Measurements from ENCODE around the gene ASB12. TPM values are rescaled to one million over a fixed set of nuclear protein-coding genes. Genes with fewer than 3 reads are reported as not detected.

The ASB12 gene
- total and polyA plus RNA-seq, 2 donors (not counting 3 experiments of a cell fraction or from before 2014, with no cell fraction given) = 0.11 TPM; not detected in 1

DNA sequence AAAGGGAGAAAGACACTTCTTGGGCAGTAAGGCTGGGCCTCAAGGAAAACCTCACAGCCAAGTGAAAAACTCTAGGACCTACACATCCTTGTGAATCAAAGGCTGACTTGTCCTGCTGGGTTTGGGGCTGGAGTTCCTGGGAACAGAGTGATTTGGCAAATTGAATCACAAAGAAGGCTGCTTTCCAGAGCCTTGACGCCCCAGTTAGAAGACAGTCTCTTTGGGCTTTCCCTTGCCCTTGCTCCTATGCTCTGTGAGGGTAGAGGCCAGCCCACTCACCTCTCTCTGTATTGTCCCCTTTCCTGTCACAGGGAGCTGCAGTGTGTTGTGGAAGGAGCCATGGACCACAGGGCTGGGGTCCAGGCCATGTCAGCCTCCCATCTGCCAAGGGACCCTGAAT lies 34.5 kb downstream of the ASB12 start:
- FAIRE-seq (no peak), DNase-seq (ENCODE audit: low read depth, low spot score) (no peak)
- POLR2A ChIA-PET = no interaction called here
- Histone ChIP-seq H3K27ac (ENCODE audit: insufficient read depth, low read depth, low read length) (no peak overlapping the region), H3K4me2 (ENCODE audit: insufficient read depth, low read length) (no peak overlapping the region), H2AFZ (ENCODE audit: low read depth, low read length) (no peak overlapping the region), H3K4me3 (replicated peaks in 1 of 3; ENCODE audit: insufficient read depth in 1 of 3, low read depth in 1 of 3, low read length in 3 of 3) (no peak overlapping the region), H4K20me1 (replicated peaks; ENCODE audit: control insufficient read depth, extremely low read depth, insufficient read depth, low read length) (no peaks in the 10 kb centered on the region), H3K9me3 (replicated peaks; ENCODE audit: control insufficient read depth, insufficient read depth, low read length) (no peaks in the 10 kb centered on the region), H3K9me1 (replicated peaks; ENCODE audit: control insufficient read depth, extremely low read depth, insufficient read depth, low read length) (no peaks in the 10 kb centered on the region), H3K79me2 (ENCODE audit: control insufficient read depth, insufficient read depth, low read length) (no peaks in the 10 kb centered on the region), H3K27me3 (ENCODE audit: control insufficient read depth in 2 of 2, insufficient read depth in 2 of 2, low read length in 2 of 2) (no peaks in the 10 kb centered on the region), H3K9ac (replicated peaks; ENCODE audit: extremely low read depth, insufficient read depth, low read length) (no peak overlapping the region), H3K4me1 (ENCODE audit: control insufficient read depth, extremely low read depth, insufficient read depth, low read length) (no peaks in the 10 kb centered on the region), H3K36me3 (ENCODE audit: control insufficient read depth in 2 of 2, extremely low read depth in 1 of 2, insufficient read depth in 2 of 2, low read length in 2 of 2) (no peaks in the 10 kb centered on the region)
- TF ChIP-seq MYC (IDR thresholded peaks at IDR 0.05; ENCODE audit: low read depth, low read length) = no peak
- TF ChIP-seq POLR2AphosphoS5 (IDR thresholded peaks at IDR 0.05; ENCODE audit: insufficient read depth, low read depth, low read length) = no peak
- TF ChIP-seq JUN (IDR thresholded peaks at IDR 0.05; ENCODE audit: borderline replicate concordance, insufficient read depth, insufficient read length, low read depth) = no peak
- TF ChIP-seq GATA2 (IDR thresholded peaks at IDR 0.05; ENCODE audit: insufficient read depth, insufficient read length, low read depth, low read length) = no peak
- TF ChIP-seq FOS (IDR thresholded peaks at IDR 0.05; ENCODE audit: borderline replicate concordance, insufficient read depth, low read length) = no peak
- TF ChIP-seq, protein P1, sequence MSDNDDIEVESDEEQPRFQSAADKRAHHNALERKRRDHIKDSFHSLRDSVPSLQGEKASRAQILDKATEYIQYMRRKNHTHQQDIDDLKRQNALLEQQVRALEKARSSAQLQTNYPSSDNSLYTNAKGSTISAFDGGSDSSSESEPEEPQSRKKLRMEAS (IDR thresholded peaks at IDR 0.05; ENCODE audit: insufficient read depth, insufficient read length) = no peak
- no peak for TF ChIP-seq POLR2A (IDR thresholded peaks at IDR 0.05; ENCODE audit: low read depth, low read length)
- no peak for TF ChIP-seq EZH2 (IDR thresholded peaks at IDR 0.05; ENCODE audit: borderline replicate concordance, low read depth, low read length, severe bottlenecking)
- TF ChIP-seq, protein P2, sequence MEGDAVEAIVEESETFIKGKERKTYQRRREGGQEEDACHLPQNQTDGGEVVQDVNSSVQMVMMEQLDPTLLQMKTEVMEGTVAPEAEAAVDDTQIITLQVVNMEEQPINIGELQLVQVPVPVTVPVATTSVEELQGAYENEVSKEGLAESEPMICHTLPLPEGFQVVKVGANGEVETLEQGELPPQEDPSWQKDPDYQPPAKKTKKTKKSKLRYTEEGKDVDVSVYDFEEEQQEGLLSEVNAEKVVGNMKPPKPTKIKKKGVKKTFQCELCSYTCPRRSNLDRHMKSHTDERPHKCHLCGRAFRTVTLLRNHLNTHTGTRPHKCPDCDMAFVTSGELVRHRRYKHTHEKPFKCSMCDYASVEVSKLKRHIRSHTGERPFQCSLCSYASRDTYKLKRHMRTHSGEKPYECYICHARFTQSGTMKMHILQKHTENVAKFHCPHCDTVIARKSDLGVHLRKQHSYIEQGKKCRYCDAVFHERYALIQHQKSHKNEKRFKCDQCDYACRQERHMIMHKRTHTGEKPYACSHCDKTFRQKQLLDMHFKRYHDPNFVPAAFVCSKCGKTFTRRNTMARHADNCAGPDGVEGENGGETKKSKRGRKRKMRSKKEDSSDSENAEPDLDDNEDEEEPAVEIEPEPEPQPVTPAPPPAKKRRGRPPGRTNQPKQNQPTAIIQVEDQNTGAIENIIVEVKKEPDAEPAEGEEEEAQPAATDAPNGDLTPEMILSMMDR (IDR thresholded peaks at IDR 0.05; ENCODE audit: extremely low read depth in 1 of 2, insufficient read depth in 1 of 2, low read depth in 1 of 2, low read length in 2 of 2) = no peak
- no TSS peak for BruUV-seq (replicated peaks)
- dilution Hi-C loops (cut with MboI; ENCODE audit: extremely low pct_ligation_motif_present, low sequenced_read_pairs) = no loop called here
- CTCF ChIA-PET = no interaction called here
- intact Hi-C loops (cut with micrococcal nuclease) = no loop called here
